Stomach (tissue), 4 donors: ENCODE data around the gene PKD2L1.

ENCODE experiments used
- POLR2A ChIP-seq, 4 donors: fragments of 450-650 bp; IDR thresholded peaks; one replicate each; pipeline ENCODE4 v1.6.1; 2016; ENCODE audit warnings: antibody characterized with exemption in 4 of 4, control low read depth in 2 of 4, mild to moderate bottlenecking in 1 of 4, moderate library complexity in 1 of 4
- POLR2AphosphoS5 ChIP-seq, 3 donors: sonication (generic); formaldehyde crosslinking; IDR thresholded peaks; one replicate each; pipeline ENCODE4 v1.6.1; 2016; ENCODE audit warnings: antibody characterized with exemption in 3 of 3
- TF ChIP-seq, protein P1 (sequence below), 7 experiments: fragments of 450-650 bp in 4 of 7; fragments of 200-600 bp in 3 of 7; sonication (generic) in 3 of 7; IDR thresholded peaks; one replicate each; pipeline ENCODE4 v1.5.1; 2016 to 2019; ENCODE audit warnings: antibody characterized with exemption in 7 of 7, control low read depth in 2 of 7, mild to moderate bottlenecking in 1 of 7

DNA sequence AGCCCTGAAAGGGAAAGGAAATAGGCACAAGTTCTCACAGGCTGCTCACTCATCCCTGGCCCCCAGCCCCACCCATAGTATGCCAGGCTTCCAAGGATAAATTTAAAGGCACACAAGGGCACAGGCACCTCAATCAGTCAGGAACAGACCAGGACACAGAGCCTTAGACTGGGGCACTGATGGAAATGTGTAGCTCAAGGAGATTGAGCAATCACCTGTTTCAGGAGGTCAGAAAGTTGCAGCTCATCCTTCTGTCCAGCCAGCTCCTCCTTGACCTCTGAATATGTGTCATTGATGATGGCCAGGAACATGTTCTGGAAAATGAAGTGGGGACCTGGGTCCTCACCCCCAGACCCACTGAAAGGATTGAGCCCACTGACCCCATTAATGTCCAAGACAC lies 37.0 kb downstream of the PKD2L1 start:
- TF ChIP-seq, protein P1, sequence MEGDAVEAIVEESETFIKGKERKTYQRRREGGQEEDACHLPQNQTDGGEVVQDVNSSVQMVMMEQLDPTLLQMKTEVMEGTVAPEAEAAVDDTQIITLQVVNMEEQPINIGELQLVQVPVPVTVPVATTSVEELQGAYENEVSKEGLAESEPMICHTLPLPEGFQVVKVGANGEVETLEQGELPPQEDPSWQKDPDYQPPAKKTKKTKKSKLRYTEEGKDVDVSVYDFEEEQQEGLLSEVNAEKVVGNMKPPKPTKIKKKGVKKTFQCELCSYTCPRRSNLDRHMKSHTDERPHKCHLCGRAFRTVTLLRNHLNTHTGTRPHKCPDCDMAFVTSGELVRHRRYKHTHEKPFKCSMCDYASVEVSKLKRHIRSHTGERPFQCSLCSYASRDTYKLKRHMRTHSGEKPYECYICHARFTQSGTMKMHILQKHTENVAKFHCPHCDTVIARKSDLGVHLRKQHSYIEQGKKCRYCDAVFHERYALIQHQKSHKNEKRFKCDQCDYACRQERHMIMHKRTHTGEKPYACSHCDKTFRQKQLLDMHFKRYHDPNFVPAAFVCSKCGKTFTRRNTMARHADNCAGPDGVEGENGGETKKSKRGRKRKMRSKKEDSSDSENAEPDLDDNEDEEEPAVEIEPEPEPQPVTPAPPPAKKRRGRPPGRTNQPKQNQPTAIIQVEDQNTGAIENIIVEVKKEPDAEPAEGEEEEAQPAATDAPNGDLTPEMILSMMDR (IDR thresholded peaks at IDR 0.05): no peak
- TF ChIP-seq POLR2AphosphoS5 (IDR thresholded peaks at IDR 0.05) (no peak), POLR2A (IDR thresholded peaks at IDR 0.05) (no peak)
